B cell (primary cell): ENCODE results near the gene CEP112. TPM values are rescaled to one million over a fixed set of nuclear protein-coding genes. Genes with fewer than 3 reads are reported as not detected.

ENCODE experiments used
- ATAC-seq: fragments of 200-7000 bp; cut with Tn5 transposase; one replicate; pipeline ENCODE4 v1.10.0; 2021; ENCODE audit warnings: low read depth, mild to moderate bottlenecking, moderate number of reproducible peaks, moderate library complexity
- CTCF ChIA-PET: fragments of 350-600 bp; sonication (Branson Sonifier 250); formaldehyde crosslinking; loops from one replicate; lab custom pipeline; 2021; ENCODE audit warnings: antibody characterized with exemption, inconsistent platforms; lab: Charles Lee
- POLR2A ChIA-PET: fragments of 350-600 bp; sonication (Branson Sonifier 250); formaldehyde crosslinking; loops from one replicate; lab custom pipeline; 2021; ENCODE audit warnings: antibody characterized with exemption; lab: Charles Lee
- DNase-seq: peaks from one replicate; pipeline ENCODE4 v3.0.0; 2013
- H2AFZ ChIP-seq: 2 replicates; pipeline ENCODE4 v1.6.1; 2012; ENCODE audit warnings: mild to moderate bottlenecking, low read depth, low read length; ENCODE audit not compliant: insufficient read depth, poor library complexity, severe bottlenecking
- H3K27ac ChIP-seq, 2 donors: 1 replicate in 1 of 2; 2 replicates in 1 of 2; pipeline ENCODE4 v1.5.1; 2012 to 2013; ENCODE audit warnings: low read length in 2 of 2, mild to moderate bottlenecking in 2 of 2, moderate library complexity in 1 of 2
- H3K27me3 ChIP-seq, 4 experiments: fragments of 200-600 bp in 1 of 4; sonication (generic) in 1 of 4; replicated peaks in 1 of 4; 1 replicate in 2 of 4; 2 replicates in 2 of 4; pipeline versions ENCODE4 v1.6.1 to v1.7.0; 2013 to 2016; ENCODE audit warnings: low read length in 3 of 4, mild to moderate bottlenecking in 2 of 4, mixed read lengths in 1 of 4, moderate library complexity in 1 of 4; ENCODE audit not compliant: insufficient read depth in 4 of 4, control insufficient read depth in 3 of 4; ENCODE audit errors: control extremely low read depth in 1 of 4
- H3K36me3 ChIP-seq, 2 experiments: replicated peaks in 1 of 2; 1 replicate in 1 of 2; 2 replicates in 1 of 2; pipeline versions ENCODE4 v1.6.1 to v1.7.1; 2013; ENCODE audit warnings: low read length in 1 of 2; ENCODE audit not compliant: insufficient read depth in 2 of 2, control insufficient read depth in 1 of 2; ENCODE audit errors: control extremely low read depth in 1 of 2, extremely low read depth in 1 of 2
- H3K4me1 ChIP-seq, 2 donors: fragments of 200-600 bp in 1 of 2; sonication (generic) in 1 of 2; 1 replicate in 1 of 2; 2 replicates in 1 of 2; pipeline versions ENCODE4 v1.5.1 to v1.6.1; 2013 to 2017; ENCODE audit warnings: low read length in 2 of 2; ENCODE audit not compliant: control insufficient read depth in 2 of 2, insufficient read depth in 2 of 2
- H3K4me2 ChIP-seq: replicated peaks from 2 replicates; pipeline ENCODE3; 2012; ENCODE audit warnings: mild to moderate bottlenecking, low read depth, low read length; ENCODE audit not compliant: poor library complexity, severe bottlenecking
- H3K4me3 ChIP-seq, 5 experiments: fragments of 200-600 bp in 1 of 5; sonication (generic) in 1 of 5; 1 replicate in 3 of 5; 2 replicates in 2 of 5; pipeline versions ENCODE4 v1.5.1 to v1.7.0; 2011 to 2016; ENCODE audit warnings: low read length in 4 of 5, mild to moderate bottlenecking in 4 of 5, low read depth in 2 of 5, control low read depth in 1 of 5, moderate library complexity in 1 of 5; ENCODE audit not compliant: insufficient read depth in 1 of 5; ENCODE audit errors: control extremely low read depth in 1 of 5, extremely low read depth in 1 of 5
- H3K79me2 ChIP-seq: fragments of 200-600 bp; sonication (generic); one replicate; pipeline ENCODE4 v1.6.0; 2016; ENCODE audit warnings: low read length; ENCODE audit not compliant: control insufficient read depth, insufficient read depth
- H3K9ac ChIP-seq: fragments of 200-600 bp; sonication (generic); 2 replicates; pipeline ENCODE4 v1.6.1; 2017; ENCODE audit warnings: mild to moderate bottlenecking, low read length, moderate library complexity
- H3K9me3 ChIP-seq, 3 donors: one replicate each; pipeline versions ENCODE4 v1.6.1 to v1.7.1; 2013; ENCODE audit warnings: low read length in 2 of 3; ENCODE audit not compliant: control insufficient read depth in 2 of 3, insufficient read depth in 1 of 3; ENCODE audit errors: control extremely low read depth in 1 of 3
- H4K20me1 ChIP-seq: 2 replicates; pipeline ENCODE4 v1.6.0; 2012; ENCODE audit warnings: mild to moderate bottlenecking, low read length; ENCODE audit not compliant: insufficient read depth, control insufficient read depth, poor library complexity, severe bottlenecking
- H3K27ac Mint-ChIP-seq: one replicate; pipeline ENCODE4 v1.8.0; 2021; ENCODE audit warnings: mixed read lengths
- H3K27me3 Mint-ChIP-seq: one replicate; pipeline ENCODE4 v1.8.0; 2021; ENCODE audit warnings: mixed read lengths
- H3K4me1 Mint-ChIP-seq: one replicate; pipeline ENCODE4 v1.8.0; 2021; ENCODE audit warnings: mixed read lengths
- H3K4me3 Mint-ChIP-seq: one replicate; pipeline ENCODE4 v1.8.0; 2021; ENCODE audit warnings: mixed read lengths
- H3K9me3 Mint-ChIP-seq: one replicate; pipeline ENCODE4 v1.8.0; 2022; ENCODE audit warnings: mixed read lengths; ENCODE audit not compliant: insufficient read depth
- EZH2 ChIP-seq: IDR thresholded peaks from 2 replicates; pipeline ENCODE4 v1.6.1; 2012; ENCODE audit warnings: borderline replicate concordance, low read depth, mild to moderate bottlenecking, moderate library complexity, low read length; ENCODE audit not compliant: insufficient read depth, poor library complexity, severe bottlenecking
- WGBS: methylation state at CpG from one replicate; pipeline ENCODE4 v1.1.5; 2013; ENCODE audit warnings: missing lambda C conversion rate; ENCODE audit not compliant: insufficient coverage; 5-methylcytosine and 5-hydroxymethylcytosine counted together
- intact Hi-C: fragments of 100-400 bp; cut with micrococcal nuclease; formaldehyde crosslinking; loops from one replicate; pipeline ENCODE4 v1.10.0; 2022
- polyA plus RNA-seq: library from polyadenylated mRNA; depleted of rRNA; stranded (reverse); fragments of >200 nt; gene quantifications from 2 replicates; pipeline ENCODE4 v1.2.3, GENCODE V29; 2012
- total RNA-seq, 2 donors: library from RNA; stranded (reverse); fragments of 120-200 nt in 1 of 2; gene quantifications; 1 replicate in 1 of 2; 2 replicates in 1 of 2; pipeline versions ENCODE4 v1.2.3 to v1.2.4, GENCODE V29; 2013 to 2022
- TF ChIP-seq, protein P1 (sequence below): fragments of 200-600 bp; IDR thresholded peaks from one replicate; pipeline ENCODE4 v1.8.0; 2022; ENCODE audit warnings: antibody characterized with exemption, mild to moderate bottlenecking

Gene CEP112
- total and polyA plus RNA-seq, 2 donors (not counting 1 experiment from before 2014, with no cell fraction given), result 0.57 to 4.6 TPM

- intact Hi-C loops, result no loop called here
- ChIA-PET POLR2A (no interaction called here), CTCF (no interaction called here)
- H3K27ac Mint-ChIP-seq, result no peak overlapping the region
- no peak overlapping the region for H2AFZ ChIP-seq
- H3K9ac ChIP-seq, result no peak overlapping the region
- no peaks in the 10 kb centered on the region for H3K4me1 Mint-ChIP-seq
- no peak overlapping the region for H3K27ac ChIP-seq
- no peaks in the 10 kb centered on the region for H3K79me2 ChIP-seq
- no peaks in the 10 kb centered on the region for H3K36me3 ChIP-seq
- no peak for DNase-seq
- TF ChIP-seq, protein P1, sequence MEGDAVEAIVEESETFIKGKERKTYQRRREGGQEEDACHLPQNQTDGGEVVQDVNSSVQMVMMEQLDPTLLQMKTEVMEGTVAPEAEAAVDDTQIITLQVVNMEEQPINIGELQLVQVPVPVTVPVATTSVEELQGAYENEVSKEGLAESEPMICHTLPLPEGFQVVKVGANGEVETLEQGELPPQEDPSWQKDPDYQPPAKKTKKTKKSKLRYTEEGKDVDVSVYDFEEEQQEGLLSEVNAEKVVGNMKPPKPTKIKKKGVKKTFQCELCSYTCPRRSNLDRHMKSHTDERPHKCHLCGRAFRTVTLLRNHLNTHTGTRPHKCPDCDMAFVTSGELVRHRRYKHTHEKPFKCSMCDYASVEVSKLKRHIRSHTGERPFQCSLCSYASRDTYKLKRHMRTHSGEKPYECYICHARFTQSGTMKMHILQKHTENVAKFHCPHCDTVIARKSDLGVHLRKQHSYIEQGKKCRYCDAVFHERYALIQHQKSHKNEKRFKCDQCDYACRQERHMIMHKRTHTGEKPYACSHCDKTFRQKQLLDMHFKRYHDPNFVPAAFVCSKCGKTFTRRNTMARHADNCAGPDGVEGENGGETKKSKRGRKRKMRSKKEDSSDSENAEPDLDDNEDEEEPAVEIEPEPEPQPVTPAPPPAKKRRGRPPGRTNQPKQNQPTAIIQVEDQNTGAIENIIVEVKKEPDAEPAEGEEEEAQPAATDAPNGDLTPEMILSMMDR, result no peak
- no peak for TF ChIP-seq EZH2
- peaks cover 3% of the 10 kb centered on the region for H3K9me3 Mint-ChIP-seq
- H4K20me1 ChIP-seq, result no peaks in the 10 kb centered on the region
- ATAC-seq, result no peak
- H3K4me3 ChIP-seq, result no peak overlapping the region
- no peak overlapping the region for H3K4me3 Mint-ChIP-seq
- H3K4me2 ChIP-seq, result no peak overlapping the region
- H3K4me1 ChIP-seq, result no peaks in the 10 kb centered on the region
- H3K27me3 Mint-ChIP-seq, result no peaks in the 10 kb centered on the region
- no peaks in the 10 kb centered on the region for H3K9me3 ChIP-seq
- no peaks in the 10 kb centered on the region for H3K27me3 ChIP-seq
Observed at GRCh38 chr17:65771704-65772103, 420.2 kb downstream of the CEP112 start.

DNA sequence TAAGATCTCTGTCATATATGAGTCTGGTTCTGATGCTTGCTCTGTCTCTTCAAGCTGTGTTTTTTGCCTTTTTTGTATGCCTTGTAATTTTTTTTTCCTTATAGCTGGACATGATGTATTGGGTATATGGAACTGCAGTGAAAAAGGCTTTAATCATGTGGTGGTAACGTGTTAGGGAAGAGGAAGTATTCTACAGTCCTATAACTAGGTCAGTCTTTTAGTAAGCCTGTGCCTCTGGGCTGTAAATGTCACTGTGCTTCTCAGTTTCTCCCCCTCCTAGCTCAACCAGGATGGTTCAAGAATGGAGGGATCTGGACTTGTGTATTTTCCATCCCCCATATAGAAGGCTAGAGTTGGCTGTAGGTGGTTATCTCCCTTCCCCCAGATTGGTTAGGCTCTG is 428.1 kb downstream of the CEP112 start:
- no peak overlapping the region for H3K27ac ChIP-seq
- H3K27ac Mint-ChIP-seq, result no peak overlapping the region
- H3K79me2 ChIP-seq, result no peaks in the 10 kb centered on the region
- H3K27me3 Mint-ChIP-seq, result peaks cover 5% of the 10 kb centered on the region
- no peaks in the 10 kb centered on the region for H3K4me1 Mint-ChIP-seq
- H3K4me1 ChIP-seq, result no peaks in the 10 kb centered on the region
- no peak overlapping the region for H3K4me3 ChIP-seq
- H4K20me1 ChIP-seq, result no peaks in the 10 kb centered on the region
- H3K9me3 ChIP-seq, result no peaks in the 10 kb centered on the region
- ATAC-seq (no peak), DNase-seq (no peak)
- H3K27me3 ChIP-seq, result peaks cover 0 to 4% (median 0%) of the 10 kb centered on the region in 4 experiments
- no peak overlapping the region for H2AFZ ChIP-seq
- H3K4me2 ChIP-seq, result no peak overlapping the region
- no peaks in the 10 kb centered on the region for H3K36me3 ChIP-seq
- POLR2A ChIA-PET, result no interaction called here
- H3K9ac ChIP-seq, result no peak overlapping the region
- TF ChIP-seq EZH2, result no peak
- intact Hi-C loops, result no loop called here
- H3K4me3 Mint-ChIP-seq, result no peak overlapping the region
- no CpG with 5 or more reads among the region's 1 CpG for WGBS
- H3K9me3 Mint-ChIP-seq, result no peaks in the 10 kb centered on the region
- CTCF ChIA-PET, result no interaction called here
